Body of pancreas (tissue), 4 donors: ENCODE measurements around the gene MYL6B.

Source experiments
- CTCF ChIP-seq, 7 experiments: fragments of 450-650 bp in 4 of 7; fragments of 200-600 bp in 3 of 7; sonication (generic) in 3 of 7; IDR thresholded peaks; one replicate each; pipeline ENCODE4 v1.5.1; 2016 to 2019; ENCODE audit warnings: antibody characterized with exemption in 7 of 7
- POLR2A ChIP-seq, 3 donors: fragments of 450-650 bp; IDR thresholded peaks; one replicate each; pipeline ENCODE4 v1.6.1; 2016; ENCODE audit warnings: antibody characterized with exemption in 3 of 3, mild to moderate bottlenecking in 2 of 3

GRCh38 chr12:56160894-56161689 is 8.7 kb downstream of the MYL6B start:
- TF ChIP-seq CTCF (IDR thresholded peaks at IDR 0.05) (no peak), POLR2A (IDR thresholded peaks at IDR 0.05) (no peak)
